Breast epithelium (tissue), 4 donors: Measurements from ENCODE around the gene CYTH1. TPM values are rescaled to one million over a fixed set of nuclear protein-coding genes. Genes with fewer than 3 reads are reported as not detected.

Experiments
- DNase-seq, 2 donors: peaks; one replicate each; pipeline ENCODE4 v3.0.0-alpha.2; 2019; ENCODE audit warnings: low spot score in 2 of 2
- H3K27ac ChIP-seq, 2 donors: fragments of 200-600 bp; sonication (generic) in 1 of 2; one replicate each; pipeline ENCODE4 v1.5.1; 2016 to 2019; ENCODE audit warnings: mild to moderate bottlenecking in 1 of 2
- H3K27me3 ChIP-seq, 2 donors: fragments of 200-600 bp; sonication (generic) in 1 of 2; one replicate each; pipeline versions ENCODE4 v1.5.1 to v1.6.0; 2017 to 2019; ENCODE audit warnings: control low read depth in 1 of 2, mild to moderate bottlenecking in 1 of 2
- H3K36me3 ChIP-seq: fragments of 200-600 bp; one replicate; pipeline ENCODE4 v1.5.1; 2019
- H3K4me1 ChIP-seq, 2 donors: fragments of 200-600 bp; sonication (generic); one replicate each; pipeline ENCODE4 v1.5.1; 2016 to 2019; ENCODE audit warnings: control low read depth in 1 of 2
- H3K4me3 ChIP-seq, 3 donors: fragments of 200-600 bp; sonication (generic); 1 replicate in 2 of 3; 2 replicates in 1 of 3; pipeline ENCODE4 v1.5.1; 2016 to 2019; ENCODE audit warnings: mild to moderate bottlenecking in 3 of 3, moderate library complexity in 2 of 3
- H3K9me3 ChIP-seq, 2 donors: fragments of 200-600 bp; sonication (generic) in 1 of 2; one replicate each; pipeline ENCODE4 v1.5.1; 2016 to 2019; ENCODE audit warnings: control low read depth in 1 of 2
- POLR2A ChIP-seq: fragments of 450-650 bp; IDR thresholded peaks from one replicate; pipeline ENCODE4 v1.6.1; 2016; ENCODE audit warnings: antibody characterized with exemption, mild to moderate bottlenecking, moderate library complexity
- POLR2AphosphoS5 ChIP-seq, 3 donors: sonication (generic); formaldehyde crosslinking; IDR thresholded peaks; one replicate each; pipeline ENCODE4 v1.6.1; 2017; ENCODE audit warnings: antibody characterized with exemption in 3 of 3
- intact Hi-C: fragments of 100-400 bp; cut with DNase I; formaldehyde crosslinking; loops from one replicate; pipeline ENCODE4 v1.15.1; 2023; ENCODE audit warnings: low total_unique reads
- total RNA-seq, 3 donors: library from RNA; depleted of rRNA; stranded (reverse); fragments of >200 nt; gene quantifications; one replicate each; pipeline ENCODE4 v1.1.0, GENCODE V29; 2016
- TF ChIP-seq, protein P1 (sequence below), 3 donors: fragments of 450-650 bp; IDR thresholded peaks; one replicate each; pipeline ENCODE4 v1.5.1; 2016 to 2017; ENCODE audit warnings: antibody characterized with exemption in 3 of 3, mild to moderate bottlenecking in 3 of 3, moderate library complexity in 3 of 3

CYTH1 gene
- total RNA-seq, 3 donors from 2014 or later: 49.5 to 64.8 (median 50.7) TPM

GRCh38 chr17:78644931-78645351 lies 137.1 kb downstream of the CYTH1 start:
- Histone ChIP-seq H3K27ac (peak overlapping the region in 1 of 2 donors; percentile 7), H3K27me3 (no peaks in the 10 kb centered on the region), H3K36me3 (no peaks in the 10 kb centered on the region), H3K4me3 (no peak overlapping the region), H3K4me1 (no peaks in the 10 kb centered on the region), H3K9me3 (peaks cover 0 to 11% of the 10 kb centered on the region in 2 donors)
- TF ChIP-seq POLR2AphosphoS5 (IDR thresholded peaks at IDR 0.05): no peak
- TF ChIP-seq, protein P1, sequence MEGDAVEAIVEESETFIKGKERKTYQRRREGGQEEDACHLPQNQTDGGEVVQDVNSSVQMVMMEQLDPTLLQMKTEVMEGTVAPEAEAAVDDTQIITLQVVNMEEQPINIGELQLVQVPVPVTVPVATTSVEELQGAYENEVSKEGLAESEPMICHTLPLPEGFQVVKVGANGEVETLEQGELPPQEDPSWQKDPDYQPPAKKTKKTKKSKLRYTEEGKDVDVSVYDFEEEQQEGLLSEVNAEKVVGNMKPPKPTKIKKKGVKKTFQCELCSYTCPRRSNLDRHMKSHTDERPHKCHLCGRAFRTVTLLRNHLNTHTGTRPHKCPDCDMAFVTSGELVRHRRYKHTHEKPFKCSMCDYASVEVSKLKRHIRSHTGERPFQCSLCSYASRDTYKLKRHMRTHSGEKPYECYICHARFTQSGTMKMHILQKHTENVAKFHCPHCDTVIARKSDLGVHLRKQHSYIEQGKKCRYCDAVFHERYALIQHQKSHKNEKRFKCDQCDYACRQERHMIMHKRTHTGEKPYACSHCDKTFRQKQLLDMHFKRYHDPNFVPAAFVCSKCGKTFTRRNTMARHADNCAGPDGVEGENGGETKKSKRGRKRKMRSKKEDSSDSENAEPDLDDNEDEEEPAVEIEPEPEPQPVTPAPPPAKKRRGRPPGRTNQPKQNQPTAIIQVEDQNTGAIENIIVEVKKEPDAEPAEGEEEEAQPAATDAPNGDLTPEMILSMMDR (IDR thresholded peaks at IDR 0.05): no peak
- no peak for TF ChIP-seq POLR2A
- DNase-seq: no peak
- intact Hi-C loops: no loop called here

DNA sequence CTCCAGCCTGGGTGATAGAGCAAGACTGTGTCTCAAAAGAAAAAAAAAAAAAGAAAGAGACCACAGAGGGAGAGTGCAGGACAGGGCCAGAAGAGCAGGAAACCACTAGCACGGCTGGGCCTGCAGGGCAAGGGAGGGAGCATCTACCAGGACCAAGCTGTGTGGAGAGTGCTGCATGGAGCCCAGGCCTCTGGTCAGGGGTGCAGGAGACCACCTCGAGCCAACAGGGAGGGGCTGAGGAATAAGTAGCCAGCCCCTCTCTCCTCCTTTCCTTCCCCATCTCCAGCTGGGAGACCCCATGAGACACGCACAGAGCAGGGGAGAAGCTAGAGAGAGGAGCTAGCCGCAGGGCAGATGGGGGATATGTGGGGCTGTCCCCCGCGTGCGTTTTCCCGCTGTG lies 137.8 kb downstream of the CYTH1 start:
- H3K9me3 ChIP-seq: peaks cover 0 to 11% of the 10 kb centered on the region in 2 donors
- H3K36me3 ChIP-seq: no peaks in the 10 kb centered on the region
- intact Hi-C loops: no loop called here
- no peak overlapping the region for H3K4me3 ChIP-seq
- TF ChIP-seq, protein P1 (IDR thresholded peaks at IDR 0.05): no peak
- no peaks in the 10 kb centered on the region for H3K27me3 ChIP-seq
- no peaks in the 10 kb centered on the region for H3K4me1 ChIP-seq
- no peak overlapping the region for H3K27ac ChIP-seq
- no peak for DNase-seq

- no peak for DNase-seq
- no peaks in the 10 kb centered on the region for H3K36me3 ChIP-seq
- TF ChIP-seq POLR2A (no peak), POLR2AphosphoS5 (IDR thresholded peaks at IDR 0.05) (no peak)
- TF ChIP-seq, protein P1 (IDR thresholded peaks at IDR 0.05): no peak
- H3K27me3 ChIP-seq: no peaks in the 10 kb centered on the region
- H3K27ac ChIP-seq: no peak overlapping the region
- no peak overlapping the region for H3K4me3 ChIP-seq
- H3K9me3 ChIP-seq: peaks cover 0 to 3% of the 10 kb centered on the region in 2 donors
- H3K4me1 ChIP-seq: no peaks in the 10 kb centered on the region
- intact Hi-C loops: no loop called here
Measured at GRCh38 chr17:78643326-78643725, 138.7 kb downstream of the CYTH1 start.

- no peak overlapping the region for H3K27ac ChIP-seq
- H3K36me3 ChIP-seq: no peaks in the 10 kb centered on the region
- no peaks in the 10 kb centered on the region for H3K9me3 ChIP-seq
- TF ChIP-seq POLR2AphosphoS5 (IDR thresholded peaks at IDR 0.05) (no peak), POLR2A (no peak)
- TF ChIP-seq, protein P1 (IDR thresholded peaks at IDR 0.05): no peak
- no peaks in the 10 kb centered on the region for H3K27me3 ChIP-seq
- intact Hi-C loops: no loop called here
- H3K4me3 ChIP-seq: no peak overlapping the region
- no peaks in the 10 kb centered on the region for H3K4me1 ChIP-seq
- no peak for DNase-seq
Measured at GRCh38 chr17:78642707-78643106, 139.4 kb downstream of the CYTH1 start.

GRCh38 chr17:78641666-78642065 lies 140.4 kb downstream of the CYTH1 start:
- no peak overlapping the region for H3K4me3 ChIP-seq
- TF ChIP-seq POLR2AphosphoS5 (IDR thresholded peaks at IDR 0.05) (no peak), POLR2A (no peak)
- TF ChIP-seq, protein P1 (IDR thresholded peaks at IDR 0.05): no peak
- no peak for DNase-seq
- no peaks in the 10 kb centered on the region for H3K27me3 ChIP-seq
- intact Hi-C loops: no loop called here
- no peaks in the 10 kb centered on the region for H3K4me1 ChIP-seq
- no peak overlapping the region for H3K27ac ChIP-seq
- H3K9me3 ChIP-seq: no peaks in the 10 kb centered on the region
- no peaks in the 10 kb centered on the region for H3K36me3 ChIP-seq
